ENCODE data around the gene MPL. TPM values are rescaled to one million over a fixed set of nuclear protein-coding genes. Genes with fewer than 3 reads are reported as not detected.

Gene MPL
- total RNA-seq, 2 donors from 2014 or later: 0.39 TPM; not detected in 1

DNA sequence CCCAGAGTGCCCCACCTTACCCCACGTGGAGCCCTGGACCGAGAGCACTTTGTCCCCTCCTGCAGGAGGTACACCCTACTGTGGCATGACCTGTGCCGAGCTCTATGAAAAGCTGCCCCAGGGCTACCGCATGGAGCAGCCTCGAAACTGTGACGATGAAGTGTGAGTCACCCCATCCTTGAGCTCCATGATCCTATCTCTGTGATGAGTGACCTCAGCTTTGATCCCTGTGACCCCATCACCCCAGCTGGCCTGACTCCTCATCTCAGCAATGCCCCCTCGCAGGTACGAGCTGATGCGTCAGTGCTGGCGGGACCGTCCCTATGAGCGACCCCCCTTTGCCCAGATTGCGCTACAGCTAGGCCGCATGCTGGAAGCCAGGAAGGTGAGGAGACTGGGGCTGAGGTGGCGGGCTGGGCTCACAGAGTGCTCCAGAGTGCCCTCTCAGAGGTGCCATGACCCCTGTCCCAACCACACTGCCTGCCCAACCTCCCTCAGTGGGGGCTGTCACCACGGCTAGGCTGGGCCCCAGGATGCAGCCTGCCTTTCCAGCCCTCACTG, 16.2 kb upstream of the MPL start:
- Histone ChIP-seq H3K9me3 (peaks cover 0 to 14% of the 10 kb centered on the region in 2 donors), H3K27me3 (no peaks in the 10 kb centered on the region), H3K27ac (no peak overlapping the region), H3K4me3 (no peak overlapping the region), H3K4me1 (no peaks in the 10 kb centered on the region), H3K36me3 (no peaks in the 10 kb centered on the region)
- DNase-seq (ENCODE audit: low spot score): no peak
- TF ChIP-seq, protein P1, sequence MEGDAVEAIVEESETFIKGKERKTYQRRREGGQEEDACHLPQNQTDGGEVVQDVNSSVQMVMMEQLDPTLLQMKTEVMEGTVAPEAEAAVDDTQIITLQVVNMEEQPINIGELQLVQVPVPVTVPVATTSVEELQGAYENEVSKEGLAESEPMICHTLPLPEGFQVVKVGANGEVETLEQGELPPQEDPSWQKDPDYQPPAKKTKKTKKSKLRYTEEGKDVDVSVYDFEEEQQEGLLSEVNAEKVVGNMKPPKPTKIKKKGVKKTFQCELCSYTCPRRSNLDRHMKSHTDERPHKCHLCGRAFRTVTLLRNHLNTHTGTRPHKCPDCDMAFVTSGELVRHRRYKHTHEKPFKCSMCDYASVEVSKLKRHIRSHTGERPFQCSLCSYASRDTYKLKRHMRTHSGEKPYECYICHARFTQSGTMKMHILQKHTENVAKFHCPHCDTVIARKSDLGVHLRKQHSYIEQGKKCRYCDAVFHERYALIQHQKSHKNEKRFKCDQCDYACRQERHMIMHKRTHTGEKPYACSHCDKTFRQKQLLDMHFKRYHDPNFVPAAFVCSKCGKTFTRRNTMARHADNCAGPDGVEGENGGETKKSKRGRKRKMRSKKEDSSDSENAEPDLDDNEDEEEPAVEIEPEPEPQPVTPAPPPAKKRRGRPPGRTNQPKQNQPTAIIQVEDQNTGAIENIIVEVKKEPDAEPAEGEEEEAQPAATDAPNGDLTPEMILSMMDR (IDR thresholded peaks at IDR 0.05): no peak

DNA sequence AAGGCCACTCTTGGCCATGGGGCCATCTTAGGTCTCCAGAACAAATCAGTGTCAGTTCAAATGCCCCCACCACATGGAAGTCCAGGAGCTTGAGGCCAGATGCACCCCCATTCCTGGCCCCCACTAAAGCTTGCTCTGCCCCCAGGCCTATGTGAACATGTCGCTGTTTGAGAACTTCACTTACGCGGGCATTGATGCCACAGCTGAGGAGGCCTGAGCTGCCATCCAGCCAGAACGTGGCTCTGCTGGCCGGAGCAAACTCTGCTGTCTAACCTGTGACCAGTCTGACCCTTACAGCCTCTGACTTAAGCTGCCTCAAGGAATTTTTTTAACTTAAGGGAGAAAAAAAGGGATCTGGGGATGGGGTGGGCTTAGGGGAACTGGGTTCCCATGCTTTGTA, 15.1 kb upstream of the MPL start:
- no peaks in the 10 kb centered on the region for H3K36me3 ChIP-seq
- H3K27me3 ChIP-seq: no peaks in the 10 kb centered on the region
- H3K9me3 ChIP-seq: peaks cover 0 to 14% of the 10 kb centered on the region in 2 donors
- TF ChIP-seq, protein P1 (IDR thresholded peaks at IDR 0.05): no peak
- no peaks in the 10 kb centered on the region for H3K4me1 ChIP-seq
- no peak overlapping the region for H3K4me3 ChIP-seq
- no peak for DNase-seq (ENCODE audit: low spot score)
- H3K27ac ChIP-seq: no peak overlapping the region

DNA sequence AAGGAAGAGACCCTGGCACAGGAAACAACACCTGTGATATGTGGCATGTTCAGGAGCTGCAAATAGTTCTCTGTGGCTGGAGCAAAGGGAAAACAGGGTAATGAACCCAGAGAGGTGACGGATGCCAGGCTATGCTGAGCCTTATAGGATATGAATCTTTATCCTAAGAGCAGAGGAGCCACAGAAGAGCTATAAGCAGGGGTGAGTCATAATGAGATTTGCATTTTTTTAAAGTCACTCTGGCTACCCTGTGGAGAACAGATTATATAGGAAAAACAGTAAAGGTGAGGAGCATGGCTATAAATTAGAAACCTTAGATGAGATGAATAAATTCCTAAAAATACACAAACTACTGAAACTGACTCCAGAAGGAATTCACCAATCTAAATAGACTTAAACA, 12.8 kb upstream of the MPL start:
- TF ChIP-seq, protein P1 (IDR thresholded peaks at IDR 0.05): no peak
- Histone ChIP-seq H3K27ac (no peak overlapping the region), H3K27me3 (no peaks in the 10 kb centered on the region), H3K4me1 (peaks cover 0 to 6% of the 10 kb centered on the region in 2 donors), H3K36me3 (no peaks in the 10 kb centered on the region), H3K9me3 (peaks cover 0 to 18% of the 10 kb centered on the region in 2 donors), H3K4me3 (no peak overlapping the region)
- no peak for DNase-seq (ENCODE audit: low spot score)

DNA sequence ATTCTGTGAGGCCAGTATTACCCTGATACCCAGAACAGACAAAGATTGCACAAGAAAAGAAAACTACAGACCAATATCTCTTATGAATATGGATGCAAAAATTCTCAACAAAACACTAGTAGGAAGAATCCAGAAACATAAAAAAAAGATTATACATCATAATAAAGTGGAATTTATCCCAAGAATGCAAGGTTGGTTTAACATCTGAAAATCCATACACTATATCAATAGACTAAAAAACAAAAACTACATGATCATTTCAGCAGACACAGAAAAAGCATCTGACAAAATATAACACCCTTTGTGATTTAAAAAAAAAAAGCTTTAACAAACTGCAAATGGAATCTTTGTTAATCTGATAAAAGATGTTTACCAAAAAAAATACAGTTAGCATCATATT, 12.2 kb upstream of the MPL start:
- no peak overlapping the region for H3K4me3 ChIP-seq
- H3K36me3 ChIP-seq: no peaks in the 10 kb centered on the region
- H3K9me3 ChIP-seq: peaks cover 0 to 18% of the 10 kb centered on the region in 2 donors
- no peak overlapping the region for H3K27ac ChIP-seq
- TF ChIP-seq, protein P1 (IDR thresholded peaks at IDR 0.05): no peak
- no peaks in the 10 kb centered on the region for H3K27me3 ChIP-seq
- H3K4me1 ChIP-seq: peaks cover 0 to 12% of the 10 kb centered on the region in 2 donors
- DNase-seq (ENCODE audit: low spot score): no peak

DNA sequence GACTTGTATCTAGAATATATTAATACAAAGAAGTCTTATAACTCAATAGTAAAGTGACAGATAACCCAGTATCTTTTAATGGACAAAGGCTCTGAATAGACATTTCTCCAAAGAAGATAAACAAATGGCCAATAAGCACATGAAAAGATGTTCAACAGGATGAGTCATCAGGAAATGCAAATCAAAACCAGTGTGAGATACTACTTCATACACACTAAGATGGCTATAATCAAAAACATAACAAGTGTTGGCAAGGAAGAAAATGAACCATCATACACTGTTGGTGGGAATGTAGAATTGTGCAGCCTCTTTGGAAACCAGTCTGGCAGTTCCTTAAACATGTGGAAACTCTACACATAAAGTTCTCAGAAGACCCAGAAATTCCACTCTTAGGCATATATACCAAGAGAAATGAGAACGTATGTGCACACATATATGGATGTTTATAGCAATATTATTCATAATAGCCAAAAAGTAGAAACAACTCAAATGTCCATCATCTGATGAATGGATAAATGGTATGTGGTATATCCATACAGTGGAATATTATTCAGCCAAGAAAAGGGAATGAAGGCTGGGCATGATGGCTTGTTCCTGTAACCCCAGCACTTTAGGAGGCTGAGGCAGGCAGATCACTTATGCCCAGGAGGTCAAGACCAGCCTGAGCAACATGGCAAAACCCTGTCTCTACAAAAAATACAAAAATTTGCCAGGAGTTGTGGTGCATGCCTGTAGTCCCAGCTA, 9.9 kb upstream of the MPL start:
- TF ChIP-seq, protein P1 (IDR thresholded peaks at IDR 0.05): no peak
- Histone ChIP-seq H3K4me1 (peaks cover 0 to 17% of the 10 kb centered on the region in 2 donors), H3K36me3 (no peaks in the 10 kb centered on the region), H3K4me3 (no peak overlapping the region), H3K27ac (no peak overlapping the region), H3K27me3 (no peaks in the 10 kb centered on the region), H3K9me3 (peaks cover 0 to 18% of the 10 kb centered on the region in 2 donors)
- no peak for DNase-seq (ENCODE audit: low spot score)

Data from right atrium auricular region (tissue), 2 donors.